ENCODE data around the gene CTRL. TPM values are rescaled to one million over a fixed set of nuclear protein-coding genes. Genes with fewer than 3 reads are reported as not detected.

Gene CTRL
- total RNA-seq, 2 experiments from 2014 or later: 3.8 to 3.9 TPM

GRCh38 chr16:67965668-67966548, 34.2 kb upstream of the CTRL start:
- no peak for TF ChIP-seq CTCF (IDR thresholded peaks at IDR 0.05)
- no peak overlapping the region for H3K4me3 Mint-ChIP-seq
- no peaks in the 10 kb centered on the region for H3K9me3 Mint-ChIP-seq
- POLR2A ChIA-PET: interaction anchor here (0.6 to 2.5 kb wide), 8 partner anchors 13 to 82 kb away, joined by 3 to 12 read pairs (median 4); partner anchors contain the start of genes DDX28, DUS2 and PSMB10
- CTCF ChIA-PET: interaction anchor here (0.6 to 2.2 kb wide), 9 partner anchors 12 to 151 kb away, joined by 3 to 7 read pairs (median 4); partner anchors contain the start of gene NRN1L
- peaks cover 15% of the 10 kb centered on the region for H3K36me3 Mint-ChIP-seq (ENCODE audit: low read depth)
- no peak overlapping the region for H3K27ac Mint-ChIP-seq
- intact Hi-C loops (cut with micrococcal nuclease): no loop called here
- DNase-seq (no peak), ATAC-seq (no peak)
- peaks cover 18% of the 10 kb centered on the region for H3K4me1 Mint-ChIP-seq (ENCODE audit: low read depth)
- H3K27me3 Mint-ChIP-seq: no peaks in the 10 kb centered on the region

- H3K36me3 Mint-ChIP-seq (ENCODE audit: low read depth): peaks cover 19% of the 10 kb centered on the region
- ChIA-PET CTCF (interaction anchor here (0.9 to 2.2 kb wide), 5 partner anchors 16 to 150 kb away, joined by 3 to 7 read pairs (median 3); no protein-coding TSS in a partner anchor), POLR2A (interaction anchor here (0.8 to 2.5 kb wide), 4 partner anchors 15 to 57 kb away, joined by 3 to 12 read pairs (median 6); partner anchors contain the start of gene PSMB10)
- intact Hi-C loops (cut with micrococcal nuclease): no loop called here
- ATAC-seq: no peak
- no peaks in the 10 kb centered on the region for H3K27me3 Mint-ChIP-seq
- no peak for DNase-seq
- no peak for TF ChIP-seq CTCF (IDR thresholded peaks at IDR 0.05)
- H3K4me1 Mint-ChIP-seq (ENCODE audit: low read depth): peaks cover 15% of the 10 kb centered on the region
- no peak overlapping the region for H3K4me3 Mint-ChIP-seq
- no peak overlapping the region for H3K27ac Mint-ChIP-seq
- H3K9me3 Mint-ChIP-seq: no peaks in the 10 kb centered on the region
Measured at GRCh38 chr16:67964477-67965131, 32.9 kb upstream of the CTRL start.

- Mint-ChIP-seq H3K36me3 (ENCODE audit: low read depth) (peaks cover 20% of the 10 kb centered on the region), H3K4me1 (ENCODE audit: low read depth) (peaks cover 11% of the 10 kb centered on the region), H3K9me3 (no peaks in the 10 kb centered on the region), H3K27ac (no peak overlapping the region), H3K27me3 (no peaks in the 10 kb centered on the region), H3K4me3 (no peak overlapping the region)
- intact Hi-C loops (cut with micrococcal nuclease): no loop called here
- ATAC-seq (no peak), DNase-seq (no peak)
- POLR2A ChIA-PET: interaction anchor here (0.8 to 1.7 kb wide), 3 partner anchors 14 to 58 kb away, joined by 3 to 9 read pairs (median 4); no protein-coding TSS in a partner anchor
- CTCF ChIA-PET: interaction anchor here (1.7 kb wide), 1 partner anchor 23 kb away, joined by 5 read pairs; no protein-coding TSS in a partner anchor
- TF ChIP-seq CTCF (IDR thresholded peaks at IDR 0.05): no peak
Measured at GRCh38 chr16:67963662-67964321, 32.1 kb upstream of the CTRL start.

GRCh38 chr16:67963292-67963661, 31.6 kb upstream of the CTRL start:
- Mint-ChIP-seq H3K4me3 (no peak overlapping the region), H3K4me1 (ENCODE audit: low read depth) (peaks cover 11% of the 10 kb centered on the region), H3K36me3 (ENCODE audit: low read depth) (peaks cover 24% of the 10 kb centered on the region), H3K27me3 (no peaks in the 10 kb centered on the region), H3K9me3 (no peaks in the 10 kb centered on the region), H3K27ac (no peak overlapping the region)
- no peak for ATAC-seq
- DNase-seq: no peak
- POLR2A ChIA-PET: interaction anchor here (1.0 kb wide), 1 partner anchor 34 kb away, joined by 3 read pairs; no protein-coding TSS in a partner anchor
- no peak for TF ChIP-seq CTCF (IDR thresholded peaks at IDR 0.05)
- intact Hi-C loops (cut with micrococcal nuclease): no loop called here
- CTCF ChIA-PET: no interaction called here
